ENCODE data around the gene LCE7A. TPM values are rescaled to one million over a fixed set of nuclear protein-coding genes. Genes with fewer than 3 reads are reported as not detected.

LCE7A gene
- total RNA-seq, 1 donor from 2014 or later, result not detected

- H3K9me3 Mint-ChIP-seq (ENCODE audit: unreplicated experiment), result no peaks in the 10 kb centered on the region
- no peak overlapping the region for H3K4me3 Mint-ChIP-seq (ENCODE audit: unreplicated experiment)
- no peaks in the 10 kb centered on the region for H3K36me3 Mint-ChIP-seq (ENCODE audit: low read depth, unreplicated experiment)
- no peaks in the 10 kb centered on the region for H3K4me1 Mint-ChIP-seq (ENCODE audit: unreplicated experiment)
- no peak for DNase-seq (ENCODE audit: low spot score)
- H3K27ac Mint-ChIP-seq (ENCODE audit: unreplicated experiment), result no peak overlapping the region
- no peaks in the 10 kb centered on the region for H3K27me3 Mint-ChIP-seq (ENCODE audit: unreplicated experiment)
- no peak for TF ChIP-seq CTCF (IDR thresholded peaks at IDR 0.05; ENCODE audit: unreplicated experiment)
Measured at GRCh38 chr1:152858062-152858461, 1.7 kb upstream of the LCE7A start.

GRCh38 chr1:152860129-152860528, 333 bp downstream of the LCE7A start:
- TF ChIP-seq CTCF (IDR thresholded peaks at IDR 0.05; ENCODE audit: unreplicated experiment), result no peak
- H3K27me3 Mint-ChIP-seq (ENCODE audit: unreplicated experiment), result no peaks in the 10 kb centered on the region
- no peak overlapping the region for H3K4me3 Mint-ChIP-seq (ENCODE audit: unreplicated experiment)
- DNase-seq (ENCODE audit: low spot score), result no peak
- H3K9me3 Mint-ChIP-seq (ENCODE audit: unreplicated experiment), result no peaks in the 10 kb centered on the region
- no peak overlapping the region for H3K27ac Mint-ChIP-seq (ENCODE audit: unreplicated experiment)
- H3K4me1 Mint-ChIP-seq (ENCODE audit: unreplicated experiment), result no peaks in the 10 kb centered on the region
- no peaks in the 10 kb centered on the region for H3K36me3 Mint-ChIP-seq (ENCODE audit: low read depth, unreplicated experiment)

- Mint-ChIP-seq H3K27me3 (ENCODE audit: unreplicated experiment) (no peaks in the 10 kb centered on the region), H3K27ac (ENCODE audit: unreplicated experiment) (no peak overlapping the region), H3K9me3 (ENCODE audit: unreplicated experiment) (no peaks in the 10 kb centered on the region), H3K4me3 (ENCODE audit: unreplicated experiment) (no peak overlapping the region), H3K4me1 (ENCODE audit: unreplicated experiment) (no peaks in the 10 kb centered on the region), H3K36me3 (ENCODE audit: low read depth, unreplicated experiment) (no peaks in the 10 kb centered on the region)
- TF ChIP-seq CTCF (IDR thresholded peaks at IDR 0.05; ENCODE audit: unreplicated experiment), result no peak
- DNase-seq (ENCODE audit: low spot score), result no peak
Measured at GRCh38 chr1:152861374-152861773, 1.6 kb downstream of the LCE7A start.

GRCh38 chr1:152864443-152864842, 4.6 kb downstream of the LCE7A start:
- Mint-ChIP-seq H3K4me3 (ENCODE audit: unreplicated experiment) (no peak overlapping the region), H3K27ac (ENCODE audit: unreplicated experiment) (no peak overlapping the region), H3K36me3 (ENCODE audit: low read depth, unreplicated experiment) (no peaks in the 10 kb centered on the region), H3K4me1 (ENCODE audit: unreplicated experiment) (no peaks in the 10 kb centered on the region), H3K27me3 (ENCODE audit: unreplicated experiment) (no peaks in the 10 kb centered on the region), H3K9me3 (ENCODE audit: unreplicated experiment) (no peaks in the 10 kb centered on the region)
- DNase-seq (ENCODE audit: low spot score), result no peak
- no peak for TF ChIP-seq CTCF (IDR thresholded peaks at IDR 0.05; ENCODE audit: unreplicated experiment)

GRCh38 chr1:152866321-152866720, 6.5 kb downstream of the LCE7A start:
- H3K27ac Mint-ChIP-seq (ENCODE audit: unreplicated experiment), result no peak overlapping the region
- no peak for TF ChIP-seq CTCF (IDR thresholded peaks at IDR 0.05; ENCODE audit: unreplicated experiment)
- no peaks in the 10 kb centered on the region for H3K36me3 Mint-ChIP-seq (ENCODE audit: low read depth, unreplicated experiment)
- no peak overlapping the region for H3K4me3 Mint-ChIP-seq (ENCODE audit: unreplicated experiment)
- DNase-seq (ENCODE audit: low spot score), result no peak
- no peaks in the 10 kb centered on the region for H3K9me3 Mint-ChIP-seq (ENCODE audit: unreplicated experiment)
- no peaks in the 10 kb centered on the region for H3K27me3 Mint-ChIP-seq (ENCODE audit: unreplicated experiment)
- H3K4me1 Mint-ChIP-seq (ENCODE audit: unreplicated experiment), result no peaks in the 10 kb centered on the region
